Measurements from ENCODE around the gene TRAPPC4. TPM values are rescaled to one million over a fixed set of nuclear protein-coding genes. Genes with fewer than 3 reads are reported as not detected.

The TRAPPC4 gene
- total RNA-seq, 4 donors from 2014 or later, result 56.9 to 75.0 (median 63.9) TPM

DNA sequence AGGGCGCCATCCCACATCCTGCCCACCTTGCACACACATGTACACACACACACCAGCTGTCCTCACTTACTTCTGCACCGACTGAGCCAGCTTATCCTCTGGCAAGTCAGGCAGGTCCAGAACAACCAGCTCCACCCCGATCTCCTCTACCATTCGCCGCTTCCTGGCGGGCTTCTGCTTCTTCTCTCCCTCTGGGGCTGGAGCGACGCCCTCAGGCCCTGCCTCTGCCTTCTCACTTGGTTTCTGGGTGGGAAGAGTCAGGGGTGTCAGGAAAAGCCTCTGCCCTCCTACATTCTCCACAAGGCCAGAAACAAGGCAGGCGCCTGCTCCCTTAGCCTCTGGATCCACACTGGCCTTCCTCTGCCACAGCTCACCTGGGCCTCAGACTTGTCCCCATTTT lies 30.1 kb downstream of the TRAPPC4 start:
- Histone ChIP-seq H3K27me3 (no peaks in the 10 kb centered on the region), H3K36me3 (peaks cover 88% of the 10 kb centered on the region), H3K4me1 (no peaks in the 10 kb centered on the region), H3K4me3 (no peak overlapping the region), H3K27ac (no peak overlapping the region), H3K9me3 (no peaks in the 10 kb centered on the region)
- TF ChIP-seq POLR2AphosphoS5 (IDR thresholded peaks at IDR 0.05) (no peak), POLR2A (IDR thresholded peaks at IDR 0.05) (no peak), EP300 (IDR thresholded peaks at IDR 0.05) (no peak)
- TF ChIP-seq, protein P1, sequence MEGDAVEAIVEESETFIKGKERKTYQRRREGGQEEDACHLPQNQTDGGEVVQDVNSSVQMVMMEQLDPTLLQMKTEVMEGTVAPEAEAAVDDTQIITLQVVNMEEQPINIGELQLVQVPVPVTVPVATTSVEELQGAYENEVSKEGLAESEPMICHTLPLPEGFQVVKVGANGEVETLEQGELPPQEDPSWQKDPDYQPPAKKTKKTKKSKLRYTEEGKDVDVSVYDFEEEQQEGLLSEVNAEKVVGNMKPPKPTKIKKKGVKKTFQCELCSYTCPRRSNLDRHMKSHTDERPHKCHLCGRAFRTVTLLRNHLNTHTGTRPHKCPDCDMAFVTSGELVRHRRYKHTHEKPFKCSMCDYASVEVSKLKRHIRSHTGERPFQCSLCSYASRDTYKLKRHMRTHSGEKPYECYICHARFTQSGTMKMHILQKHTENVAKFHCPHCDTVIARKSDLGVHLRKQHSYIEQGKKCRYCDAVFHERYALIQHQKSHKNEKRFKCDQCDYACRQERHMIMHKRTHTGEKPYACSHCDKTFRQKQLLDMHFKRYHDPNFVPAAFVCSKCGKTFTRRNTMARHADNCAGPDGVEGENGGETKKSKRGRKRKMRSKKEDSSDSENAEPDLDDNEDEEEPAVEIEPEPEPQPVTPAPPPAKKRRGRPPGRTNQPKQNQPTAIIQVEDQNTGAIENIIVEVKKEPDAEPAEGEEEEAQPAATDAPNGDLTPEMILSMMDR (IDR thresholded peaks at IDR 0.05), result no peak
- DNase-seq (ENCODE audit: low spot score in 2 of 2), result no peak
- WGBS, result 77% methylated on average over 9 of the region's 9 CpGs

DNA sequence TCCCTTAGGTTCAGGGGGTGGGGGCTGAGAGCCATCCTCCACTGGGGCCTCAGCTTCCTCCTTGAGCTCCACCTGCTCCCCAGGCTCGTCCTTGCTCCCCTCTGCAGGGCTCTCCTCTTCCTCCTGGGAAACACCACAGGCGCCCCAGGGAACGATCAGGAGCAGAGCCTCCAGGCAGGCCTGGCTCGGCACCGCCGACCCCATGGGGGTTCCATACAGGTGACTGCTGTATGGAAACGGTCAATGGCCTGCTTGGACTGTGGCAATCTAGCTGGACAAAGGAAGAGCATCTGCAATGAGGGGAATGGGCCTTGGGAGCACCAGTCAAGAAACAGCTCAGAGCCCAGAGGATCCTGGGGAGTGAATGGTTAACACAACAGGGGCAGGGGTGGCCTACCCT lies 30.5 kb downstream of the TRAPPC4 start:
- Histone ChIP-seq H3K4me3 (no peak overlapping the region), H3K36me3 (peaks cover 93% of the 10 kb centered on the region), H3K4me1 (no peaks in the 10 kb centered on the region), H3K27ac (no peak overlapping the region), H3K27me3 (no peaks in the 10 kb centered on the region), H3K9me3 (no peaks in the 10 kb centered on the region)
- TF ChIP-seq EP300 (IDR thresholded peaks at IDR 0.05), result no peak
- TF ChIP-seq, protein P1 (IDR thresholded peaks at IDR 0.05), result no peak
- TF ChIP-seq POLR2AphosphoS5 (IDR thresholded peaks at IDR 0.05), result no peak
- TF ChIP-seq POLR2A (IDR thresholded peaks at IDR 0.05), result no peak
- 92% methylated on average over 7 of the region's 7 CpGs for WGBS
- no peak for DNase-seq (ENCODE audit: low spot score in 2 of 2)

DNA sequence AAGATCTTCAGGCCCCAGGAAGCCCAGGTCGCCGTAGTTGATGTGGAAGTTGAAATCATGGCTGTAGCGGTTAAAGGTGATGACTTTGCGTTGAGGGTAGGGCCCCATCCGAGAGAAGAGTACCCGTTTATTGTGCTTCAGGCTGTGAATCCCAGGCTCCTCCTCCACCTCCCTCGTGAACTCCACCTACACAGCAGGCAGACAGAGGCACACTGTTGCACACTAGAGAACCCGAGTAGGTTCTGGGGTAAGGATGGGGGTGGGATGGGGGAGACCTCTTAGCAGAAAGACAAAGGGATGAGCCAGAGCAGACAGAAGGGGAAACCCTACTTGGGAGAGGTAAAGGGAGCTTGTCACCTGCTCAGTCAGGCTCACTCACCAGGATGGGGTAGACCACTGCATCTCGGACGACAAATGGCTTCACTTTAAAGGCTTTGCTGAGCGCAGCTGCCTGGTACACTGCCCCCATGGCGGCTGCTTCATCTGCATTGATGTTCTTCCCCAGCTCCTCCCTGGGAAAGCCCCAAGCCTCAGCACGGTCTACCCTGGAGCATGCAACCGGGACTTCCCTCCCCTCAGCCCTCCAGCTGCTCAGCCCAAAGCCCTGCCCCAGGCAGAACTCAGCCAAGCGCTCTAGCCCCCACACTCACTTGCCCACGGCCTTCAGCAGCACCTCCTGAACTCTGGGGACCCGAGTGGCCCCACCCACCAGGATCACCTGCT lies 33.0 kb downstream of the TRAPPC4 start:
- no peak for DNase-seq (ENCODE audit: low spot score in 2 of 2)
- WGBS, result 81% methylated on average over 14 of the region's 17 CpGs
- TF ChIP-seq POLR2AphosphoS5 (IDR thresholded peaks at IDR 0.05), result no peak
- no peak for TF ChIP-seq EP300 (IDR thresholded peaks at IDR 0.05)
- TF ChIP-seq POLR2A (IDR thresholded peaks at IDR 0.05), result no peak
- TF ChIP-seq, protein P1 (IDR thresholded peaks at IDR 0.05), result no peak
- Histone ChIP-seq H3K4me1 (peaks cover 13% of the 10 kb centered on the region), H3K9me3 (no peaks in the 10 kb centered on the region), H3K4me3 (no peak overlapping the region), H3K36me3 (peaks cover 82% of the 10 kb centered on the region), H3K27me3 (no peaks in the 10 kb centered on the region), H3K27ac (no peak overlapping the region)

DNA sequence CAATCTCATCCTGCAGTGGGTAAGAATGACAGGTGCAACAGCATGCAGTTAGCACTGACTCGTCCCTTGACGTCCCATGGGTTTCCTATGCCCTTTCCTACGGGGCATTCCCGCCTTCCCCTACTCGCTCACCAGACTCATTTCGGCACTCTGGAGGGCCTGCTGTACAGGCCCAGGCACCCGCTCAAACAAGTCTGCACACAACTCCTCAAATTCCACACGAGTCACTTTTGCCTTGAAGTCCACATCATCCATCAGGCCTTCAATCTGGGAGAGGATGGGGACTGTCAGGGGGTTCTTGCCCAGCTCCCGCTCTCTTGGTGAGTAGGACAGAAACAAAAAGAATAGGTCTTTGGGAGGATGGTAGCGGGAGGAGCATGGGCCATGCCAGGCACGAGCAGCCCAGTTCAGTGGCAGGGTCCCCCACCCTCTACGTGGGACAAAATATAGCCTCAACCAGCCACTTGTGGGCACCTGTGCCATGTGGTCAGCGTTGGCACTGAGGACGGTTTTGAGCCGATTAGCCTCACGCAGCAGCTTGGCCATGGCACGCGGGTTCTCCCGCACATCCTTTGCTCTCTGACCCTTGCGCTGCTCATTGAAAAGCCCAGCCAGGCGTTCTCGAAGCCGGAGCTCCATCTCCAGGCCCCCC lies 33.7 kb downstream of the TRAPPC4 start:
- no peak overlapping the region for H3K27ac ChIP-seq
- no peak for DNase-seq (ENCODE audit: low spot score in 2 of 2)
- H3K36me3 ChIP-seq, result peaks cover 75% of the 10 kb centered on the region
- H3K9me3 ChIP-seq, result no peaks in the 10 kb centered on the region
- H3K27me3 ChIP-seq, result no peaks in the 10 kb centered on the region
- TF ChIP-seq POLR2A (IDR thresholded peaks at IDR 0.05) (no peak), EP300 (IDR thresholded peaks at IDR 0.05) (no peak), POLR2AphosphoS5 (IDR thresholded peaks at IDR 0.05) (no peak)
- TF ChIP-seq, protein P1 (IDR thresholded peaks at IDR 0.05), result no peak
- H3K4me3 ChIP-seq, result no peak overlapping the region
- peaks cover 13% of the 10 kb centered on the region for H3K4me1 ChIP-seq
- 92% methylated on average over 23 of the region's 23 CpGs for WGBS

DNA sequence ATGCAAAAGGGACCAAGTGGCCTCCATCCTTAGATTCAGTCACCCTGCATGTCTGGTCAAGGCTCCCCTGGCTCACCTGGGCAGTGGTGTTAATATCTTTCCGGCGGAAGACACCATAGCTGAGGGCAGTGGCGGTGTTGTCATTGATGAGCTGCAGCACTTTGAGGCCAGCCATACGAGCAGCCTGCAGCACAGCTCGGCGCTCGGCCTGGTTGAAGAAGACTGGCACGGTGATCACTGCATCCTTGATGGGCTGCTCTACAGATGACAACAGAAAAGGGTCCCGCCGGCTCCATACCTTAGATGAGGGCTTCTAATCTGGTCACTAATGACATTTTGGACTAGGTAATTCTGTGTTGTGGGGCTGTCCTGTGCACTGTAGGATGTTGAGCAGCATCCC lies 35.9 kb downstream of the TRAPPC4 start:
- H3K27ac ChIP-seq, result no peak overlapping the region
- DNase-seq (ENCODE audit: low spot score in 2 of 2), result no peak
- no peak for TF ChIP-seq POLR2A (IDR thresholded peaks at IDR 0.05)
- TF ChIP-seq, protein P1 (IDR thresholded peaks at IDR 0.05), result no peak
- no peak for TF ChIP-seq POLR2AphosphoS5 (IDR thresholded peaks at IDR 0.05)
- no peak for TF ChIP-seq EP300 (IDR thresholded peaks at IDR 0.05)
- WGBS, result 100% methylated on average over 3 of the region's 10 CpGs
- no peaks in the 10 kb centered on the region for H3K9me3 ChIP-seq
- no peak overlapping the region for H3K4me3 ChIP-seq
- H3K36me3 ChIP-seq, result peaks cover 54% of the 10 kb centered on the region
- H3K27me3 ChIP-seq, result no peaks in the 10 kb centered on the region
- peaks cover 21% of the 10 kb centered on the region for H3K4me1 ChIP-seq
